Muscle of leg (tissue), 11 donors: Measurements from ENCODE around the gene FAM171A1. TPM values are rescaled to one million over a fixed set of nuclear protein-coding genes. Genes with fewer than 3 reads are reported as not detected.

Experiments used
- DNase-seq: peaks from one replicate; pipeline ENCODE4 v3.0.0; 2013
- H3K27ac ChIP-seq: one replicate; pipeline ENCODE4 v1.5.1; 2013; ENCODE audit warnings: mild to moderate bottlenecking, low read length, control low read depth
- H3K27me3 ChIP-seq: one replicate; pipeline ENCODE4 v1.6.1; 2013; ENCODE audit warnings: low read length; ENCODE audit not compliant: control insufficient read depth, insufficient read depth
- H3K36me3 ChIP-seq: one replicate; pipeline ENCODE4 v1.6.1; 2013; ENCODE audit warnings: low read length; ENCODE audit not compliant: control insufficient read depth, insufficient read depth
- H3K4me1 ChIP-seq: one replicate; pipeline ENCODE4 v1.6.1; 2013; ENCODE audit warnings: low read length; ENCODE audit not compliant: control insufficient read depth, insufficient read depth
- H3K4me3 ChIP-seq: one replicate; pipeline ENCODE4 v1.5.1; 2013; ENCODE audit warnings: low read length, control low read depth
- H3K9me3 ChIP-seq: replicated peaks from 2 replicates; pipeline ENCODE4 v1.6.1; 2013; ENCODE audit warnings: low read depth, low read length; ENCODE audit not compliant: control insufficient read depth
- whole genome bisulfite sequencing: methylation state at CpG from one replicate; pipeline ENCODE4 v1.1.5; 2013; ENCODE audit warnings: missing lambda C conversion rate; ENCODE audit not compliant: insufficient coverage; 5-methylcytosine and 5-hydroxymethylcytosine counted together
- polyA plus RNA-seq, 8 donors: library from polyadenylated mRNA; unstranded; fragments of 120-200 nt; gene quantifications; one replicate each; pipeline versions ENCODE4 v1.2.1 to v1.2.3, GENCODE V29; 2013; ENCODE audit warnings: inconsistent platforms in 1 of 8, low replicate concordance in 1 of 8; ENCODE audit not compliant: insufficient read length in 8 of 8, insufficient read depth in 1 of 8
- total RNA-seq: library from RNA; stranded (reverse); fragments of 120-200 nt; gene quantifications from one replicate; pipeline ENCODE4 v1.2.4, GENCODE V29; 2013

The FAM171A1 gene
- total and polyA plus RNA-seq, 9 donors = 19.6 to 50.9 (median 35.3) TPM

DNA sequence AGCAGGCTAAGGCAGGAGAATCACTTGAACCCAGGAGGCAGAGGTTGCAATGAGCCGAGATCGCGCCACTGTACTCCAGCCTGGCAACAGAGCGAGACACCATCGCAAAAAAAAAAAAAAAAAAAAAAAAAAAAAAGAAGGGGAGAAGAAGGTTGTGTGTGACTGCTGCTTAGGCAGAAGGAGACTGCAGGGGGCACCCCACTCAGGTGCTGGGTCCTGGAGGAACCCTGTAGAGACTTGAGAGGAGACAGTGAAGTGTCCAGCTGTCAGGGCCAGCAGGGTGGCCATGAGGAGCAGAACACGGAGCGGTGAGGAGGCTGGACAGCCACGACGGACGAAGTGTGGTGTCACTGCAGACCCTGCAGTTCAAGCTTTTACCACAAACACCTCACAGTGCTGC is 103.6 kb downstream of the FAM171A1 start:
- Histone ChIP-seq H3K4me3 (no peak overlapping the region), H3K36me3 (peaks cover 15% of the 10 kb centered on the region), H3K9me3 (peaks cover 7% of the 10 kb centered on the region), H3K4me1 (peaks cover 4% of the 10 kb centered on the region), H3K27me3 (no peaks in the 10 kb centered on the region), H3K27ac (no peak overlapping the region)
- no peak for DNase-seq
- WGBS = no CpG with 5 or more reads among the region's 10 CpGs

DNA sequence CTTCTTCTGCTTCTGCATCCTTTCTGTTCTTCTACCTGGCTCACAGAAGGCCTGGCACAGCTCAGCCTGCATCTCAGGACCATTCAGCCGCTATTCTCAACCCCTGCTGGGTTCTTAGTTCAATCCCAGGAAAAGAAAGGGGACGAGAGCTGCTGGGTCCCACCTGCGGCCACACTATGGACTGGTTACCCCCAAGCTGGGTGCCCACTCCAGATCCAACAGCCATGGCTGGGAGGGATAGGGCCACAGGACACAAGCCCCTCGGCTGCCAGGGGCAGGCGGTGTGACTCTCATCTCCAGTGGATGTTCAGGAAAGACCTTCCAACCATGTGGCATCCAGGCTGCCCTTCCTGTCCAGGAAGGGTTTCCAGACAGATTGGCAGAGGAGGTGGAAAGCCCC is 105.0 kb downstream of the FAM171A1 start:
- 85% methylated on average over 1 of the region's 5 CpGs for WGBS
- peaks cover 15% of the 10 kb centered on the region for H3K36me3 ChIP-seq
- peaks cover 7% of the 10 kb centered on the region for H3K9me3 ChIP-seq
- H3K4me3 ChIP-seq = no peak overlapping the region
- no peaks in the 10 kb centered on the region for H3K27me3 ChIP-seq
- H3K4me1 ChIP-seq = peaks cover 10% of the 10 kb centered on the region
- H3K27ac ChIP-seq = no peak overlapping the region
- no peak for DNase-seq

GRCh38 chr10:15265558-15265957 is 105.5 kb downstream of the FAM171A1 start:
- no peak for DNase-seq
- Histone ChIP-seq H3K27ac (no peak overlapping the region), H3K4me1 (peaks cover 10% of the 10 kb centered on the region), H3K9me3 (peaks cover 7% of the 10 kb centered on the region), H3K36me3 (peaks cover 17% of the 10 kb centered on the region), H3K4me3 (no peak overlapping the region), H3K27me3 (no peaks in the 10 kb centered on the region)
- WGBS = 95% methylated on average over 2 of the region's 2 CpGs

GRCh38 chr10:15265056-15265455 is 106.0 kb downstream of the FAM171A1 start:
- no peak for DNase-seq
- Histone ChIP-seq H3K27me3 (no peaks in the 10 kb centered on the region), H3K4me1 (peaks cover 10% of the 10 kb centered on the region), H3K9me3 (peaks cover 6% of the 10 kb centered on the region), H3K27ac (no peak overlapping the region), H3K4me3 (no peak overlapping the region), H3K36me3 (peaks cover 17% of the 10 kb centered on the region)
- no CpG with 5 or more reads among the region's 7 CpGs for WGBS

- peaks cover 9% of the 10 kb centered on the region for H3K36me3 ChIP-seq
- H3K4me3 ChIP-seq = no peak overlapping the region
- peaks cover 10% of the 10 kb centered on the region for H3K4me1 ChIP-seq
- H3K27ac ChIP-seq = no peak overlapping the region
- no peak for DNase-seq
- H3K27me3 ChIP-seq = no peaks in the 10 kb centered on the region
- no peaks in the 10 kb centered on the region for H3K9me3 ChIP-seq
- WGBS = 95% methylated on average over 8 of the region's 8 CpGs
Measured at GRCh38 chr10:15263657-15264323, 107.3 kb downstream of the FAM171A1 start.

GRCh38 chr10:15262036-15262713 is 108.9 kb downstream of the FAM171A1 start:
- Histone ChIP-seq H3K9me3 (no peaks in the 10 kb centered on the region), H3K27me3 (no peaks in the 10 kb centered on the region), H3K27ac (no peak overlapping the region), H3K4me3 (no peak overlapping the region), H3K36me3 (peaks cover 9% of the 10 kb centered on the region), H3K4me1 (peaks cover 10% of the 10 kb centered on the region)
- 29% methylated on average over 9 of the region's 10 CpGs for WGBS
- DNase-seq = peak; percentile 77

- no peak for DNase-seq
- Histone ChIP-seq H3K27ac (no peak overlapping the region), H3K27me3 (no peaks in the 10 kb centered on the region), H3K4me3 (no peak overlapping the region), H3K9me3 (no peaks in the 10 kb centered on the region), H3K4me1 (peaks cover 15% of the 10 kb centered on the region), H3K36me3 (peaks cover 13% of the 10 kb centered on the region)
- WGBS = 100% methylated on average over 1 of the region's 2 CpGs
Measured at GRCh38 chr10:15259136-15259535, 112.0 kb downstream of the FAM171A1 start.

GRCh38 chr10:15258255-15258654 is 112.8 kb downstream of the FAM171A1 start:
- no peaks in the 10 kb centered on the region for H3K27me3 ChIP-seq
- peaks cover 15% of the 10 kb centered on the region for H3K4me1 ChIP-seq
- H3K4me3 ChIP-seq = no peak overlapping the region
- no peak overlapping the region for H3K27ac ChIP-seq
- no peak for DNase-seq
- H3K9me3 ChIP-seq = no peaks in the 10 kb centered on the region
- 97% methylated on average over 6 of the region's 6 CpGs for WGBS
- peaks cover 13% of the 10 kb centered on the region for H3K36me3 ChIP-seq

DNA sequence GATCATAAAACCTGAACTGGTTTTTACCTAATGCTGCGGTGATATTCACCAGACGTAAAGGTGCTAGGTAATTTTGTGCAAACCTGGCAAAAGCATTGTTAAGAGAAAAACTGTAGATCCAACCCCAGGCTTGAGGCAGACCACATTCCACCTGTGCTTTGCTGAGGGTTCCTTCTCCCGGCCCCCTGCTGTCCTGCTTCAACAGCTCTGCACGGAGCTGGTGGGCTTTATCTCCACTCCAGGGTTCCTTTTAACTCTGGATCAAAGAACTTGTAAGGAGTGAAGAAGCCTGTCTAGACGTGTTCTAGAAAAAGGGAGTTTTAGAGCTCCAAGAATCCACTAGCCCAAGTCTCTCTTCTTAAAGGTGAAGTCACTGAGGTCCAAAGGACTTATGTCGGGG is 115.1 kb downstream of the FAM171A1 start:
- DNase-seq = no peak
- H3K27me3 ChIP-seq = no peaks in the 10 kb centered on the region
- peaks cover 5% of the 10 kb centered on the region for H3K4me1 ChIP-seq
- no peak overlapping the region for H3K27ac ChIP-seq
- H3K36me3 ChIP-seq = peaks cover 13% of the 10 kb centered on the region
- H3K9me3 ChIP-seq = no peaks in the 10 kb centered on the region
- no peak overlapping the region for H3K4me3 ChIP-seq
- WGBS = 89% methylated on average over 3 of the region's 6 CpGs

- Histone ChIP-seq H3K4me3 (no peak overlapping the region), H3K4me1 (peaks cover 5% of the 10 kb centered on the region), H3K9me3 (no peaks in the 10 kb centered on the region), H3K36me3 (peaks cover 11% of the 10 kb centered on the region), H3K27me3 (no peaks in the 10 kb centered on the region), H3K27ac (peak overlapping the region; percentile 13)
- DNase-seq = peak; percentile 29
- WGBS = 13% methylated on average over 3 of the region's 10 CpGs
Measured at GRCh38 chr10:15254808-15255648, 116.1 kb downstream of the FAM171A1 start.
